CD14-positive monocyte (primary cell): ENCODE measurements around the gene TEDC1. TPM values are rescaled to one million over a fixed set of nuclear protein-coding genes. Genes with fewer than 3 reads are reported as not detected.

Experiments
- DNase-seq, 3 donors: peaks; one replicate each; pipeline ENCODE4 v3.0.0-alpha.2; 2011 to 2022
- H2AFZ ChIP-seq: 2 replicates; pipeline ENCODE4 v1.6.0; 2012; ENCODE audit warnings: mild to moderate bottlenecking, low read depth, low read length, inconsistent platforms; ENCODE audit not compliant: insufficient read depth, poor library complexity, severe bottlenecking
- H3K27ac ChIP-seq, 2 donors: 1 replicate in 1 of 2; 2 replicates in 1 of 2; pipeline ENCODE4 v1.5.1; 2012 to 2013; ENCODE audit warnings: low read length in 2 of 2, control low read depth in 1 of 2, inconsistent platforms in 1 of 2, low read depth in 1 of 2, mild to moderate bottlenecking in 1 of 2
- H3K27me3 ChIP-seq, 2 donors: one replicate each; pipeline versions ENCODE4 v1.6.0 to v1.6.1; 2011 to 2013; ENCODE audit warnings: low read length in 2 of 2; ENCODE audit not compliant: control insufficient read depth in 2 of 2, insufficient read depth in 2 of 2
- H3K36me3 ChIP-seq, 2 donors: replicated peaks in 1 of 2; 1 replicate in 1 of 2; 2 replicates in 1 of 2; pipeline versions ENCODE4 v1.5.1 to v1.6.1; 2012 to 2013; ENCODE audit warnings: low read length in 2 of 2, control low read depth in 1 of 2, inconsistent platforms in 1 of 2, mild to moderate bottlenecking in 1 of 2; ENCODE audit not compliant: insufficient read depth in 2 of 2, control insufficient read depth in 1 of 2
- H3K4me1 ChIP-seq, 2 donors: 1 replicate in 1 of 2; 2 replicates in 1 of 2; pipeline versions ENCODE4 v1.5.1 to v1.6.1; 2012 to 2013; ENCODE audit warnings: low read length in 2 of 2, control low read depth in 1 of 2, inconsistent platforms in 1 of 2, mild to moderate bottlenecking in 1 of 2, moderate library complexity in 1 of 2; ENCODE audit not compliant: insufficient read depth in 2 of 2, control insufficient read depth in 1 of 2
- H3K4me2 ChIP-seq: replicated peaks from 2 replicates; pipeline ENCODE3; 2012; ENCODE audit warnings: low read length, moderate library complexity, mild to moderate bottlenecking; ENCODE audit not compliant: poor library complexity, severe bottlenecking; ENCODE audit errors: extremely low read depth
- H3K4me3 ChIP-seq, 3 experiments: fragments of 200-600 bp in 1 of 3; sonication (generic) in 1 of 3; replicated peaks in 1 of 3; 1 replicate in 2 of 3; 2 replicates in 1 of 3; pipeline ENCODE4 v1.5.1; 2011 to 2013; ENCODE audit warnings: low read length in 3 of 3, mild to moderate bottlenecking in 3 of 3, control low read depth in 2 of 3, low read depth in 2 of 3, inconsistent platforms in 1 of 3, moderate library complexity in 1 of 3
- H3K79me2 ChIP-seq: 2 replicates; pipeline ENCODE4 v1.6.0; 2012; ENCODE audit warnings: mild to moderate bottlenecking, control low read depth, inconsistent platforms, low read length, moderate library complexity; ENCODE audit not compliant: insufficient read depth
- H3K9ac ChIP-seq: 2 replicates; pipeline ENCODE4 v1.6.0; 2017; ENCODE audit warnings: low read length, mild to moderate bottlenecking; ENCODE audit not compliant: insufficient read depth, poor library complexity, severe bottlenecking
- H3K9me3 ChIP-seq, 2 donors: replicated peaks in 1 of 2; 1 replicate in 1 of 2; 2 replicates in 1 of 2; pipeline versions ENCODE4 v1.5.1 to v1.6.1; 2012 to 2013; ENCODE audit warnings: low read length in 2 of 2, control low read depth in 1 of 2; ENCODE audit not compliant: control insufficient read depth in 1 of 2, insufficient read depth in 1 of 2
- H4K20me1 ChIP-seq: 2 replicates; pipeline ENCODE4 v1.6.0; 2012; ENCODE audit warnings: mild to moderate bottlenecking, low read length, control low read depth, moderate library complexity; ENCODE audit not compliant: insufficient read depth
- H3K27ac Mint-ChIP-seq, 7 donors: one replicate each; pipeline ENCODE4 v1.8.0; 2020; ENCODE audit warnings: mild to moderate bottlenecking in 7 of 7, mixed read lengths in 7 of 7, moderate library complexity in 6 of 7, inconsistent platforms in 2 of 7
- H3K27me3 Mint-ChIP-seq, 3 donors: one replicate each; pipeline ENCODE4 v1.8.0; 2021 to 2022; ENCODE audit warnings: low read depth in 3 of 3, mild to moderate bottlenecking in 3 of 3, mixed read lengths in 3 of 3, moderate library complexity in 3 of 3, inconsistent platforms in 1 of 3
- H3K36me3 Mint-ChIP-seq, 2 donors: one replicate each; pipeline ENCODE4 v1.8.0; 2020; ENCODE audit warnings: mixed read lengths in 2 of 2, inconsistent platforms in 1 of 2, mild to moderate bottlenecking in 1 of 2
- H3K4me1 Mint-ChIP-seq: one replicate; pipeline ENCODE4 v1.8.0; 2020; ENCODE audit warnings: mild to moderate bottlenecking, mixed read lengths
- H3K4me3 Mint-ChIP-seq, 2 donors: one replicate each; pipeline ENCODE4 v1.8.0; 2020; ENCODE audit warnings: mild to moderate bottlenecking in 2 of 2, mixed read lengths in 2 of 2, moderate library complexity in 1 of 2
- H3K9me3 Mint-ChIP-seq, 7 donors: one replicate each; pipeline ENCODE4 v1.8.0; 2020 to 2022; ENCODE audit warnings: mixed read lengths in 7 of 7, mild to moderate bottlenecking in 6 of 7, moderate library complexity in 6 of 7, inconsistent platforms in 2 of 7
- CTCF ChIP-seq: fragments of 200-600 bp; IDR thresholded peaks from one replicate; pipeline ENCODE4 v1.8.0; 2022; ENCODE audit warnings: antibody characterized with exemption, mild to moderate bottlenecking
- WGBS: methylation state at CpG from one replicate; pipeline ENCODE4 v1.1.5; 2013; ENCODE audit warnings: missing lambda C conversion rate; ENCODE audit not compliant: insufficient coverage; 5-methylcytosine and 5-hydroxymethylcytosine counted together
- intact Hi-C, 2 donors: fragments of 100-400 bp; cut with micrococcal nuclease; formaldehyde crosslinking; loops; one replicate each; pipeline versions ENCODE4 v1.15.0 to v1.15.1; 2023
- polyA plus RNA-seq, 3 donors: library from polyadenylated mRNA; depleted of rRNA in 1 of 3; unstranded in 2 of 3; stranded (reverse) in 1 of 3; fragments of 300-500 nt in 2 of 3; fragments of >200 nt in 1 of 3; fragmentation: Illumina TruSeq in 2 of 3; gene quantifications; 1 replicate in 2 of 3; 2 replicates in 1 of 3; pipeline ENCODE4 v1.2.3, GENCODE V29; 2012 to 2021

The TEDC1 gene
- polyA plus RNA-seq, 3 donors = 7.8 to 23.4 (median 9.0) TPM

- Mint-ChIP-seq H3K9me3 (no peaks in the 10 kb centered on the region), H3K36me3 (peaks cover 18 to 52% of the 10 kb centered on the region in 2 donors), H3K27ac (no peak overlapping the region), H3K27me3 (peaks cover 0 to 3% (median 0%) of the 10 kb centered on the region in 3 donors), H3K4me3 (no peak overlapping the region), H3K4me1 (no peaks in the 10 kb centered on the region)
- Histone ChIP-seq H3K9me3 (no peaks in the 10 kb centered on the region), H2AFZ (no peak overlapping the region), H3K27ac (no peak overlapping the region), H3K4me1 (no peaks in the 10 kb centered on the region), H3K9ac (no peak overlapping the region), H3K79me2 (no peaks in the 10 kb centered on the region), H3K4me3 (no peak overlapping the region), H4K20me1 (peaks cover 16% of the 10 kb centered on the region), H3K36me3 (peaks cover 14 to 39% of the 10 kb centered on the region in 2 donors), H3K27me3 (no peaks in the 10 kb centered on the region), H3K4me2 (no peak overlapping the region)
- no peak for TF ChIP-seq CTCF
- WGBS = 95% methylated on average over 20 of the region's 24 CpGs
- intact Hi-C loops = loop anchor here (5.0 to 10.0 kb wide), 3 partner anchors 47 to 80 kb away; partner anchors contain the start of genes TEDC1 (in 1 of the 2) and TMEM121 (in 1 of the 2)
- DNase-seq = no peak
These were observed 45.8 kb upstream of the TEDC1 start for GRCh38 chr14:105445290-105445689.

DNA sequence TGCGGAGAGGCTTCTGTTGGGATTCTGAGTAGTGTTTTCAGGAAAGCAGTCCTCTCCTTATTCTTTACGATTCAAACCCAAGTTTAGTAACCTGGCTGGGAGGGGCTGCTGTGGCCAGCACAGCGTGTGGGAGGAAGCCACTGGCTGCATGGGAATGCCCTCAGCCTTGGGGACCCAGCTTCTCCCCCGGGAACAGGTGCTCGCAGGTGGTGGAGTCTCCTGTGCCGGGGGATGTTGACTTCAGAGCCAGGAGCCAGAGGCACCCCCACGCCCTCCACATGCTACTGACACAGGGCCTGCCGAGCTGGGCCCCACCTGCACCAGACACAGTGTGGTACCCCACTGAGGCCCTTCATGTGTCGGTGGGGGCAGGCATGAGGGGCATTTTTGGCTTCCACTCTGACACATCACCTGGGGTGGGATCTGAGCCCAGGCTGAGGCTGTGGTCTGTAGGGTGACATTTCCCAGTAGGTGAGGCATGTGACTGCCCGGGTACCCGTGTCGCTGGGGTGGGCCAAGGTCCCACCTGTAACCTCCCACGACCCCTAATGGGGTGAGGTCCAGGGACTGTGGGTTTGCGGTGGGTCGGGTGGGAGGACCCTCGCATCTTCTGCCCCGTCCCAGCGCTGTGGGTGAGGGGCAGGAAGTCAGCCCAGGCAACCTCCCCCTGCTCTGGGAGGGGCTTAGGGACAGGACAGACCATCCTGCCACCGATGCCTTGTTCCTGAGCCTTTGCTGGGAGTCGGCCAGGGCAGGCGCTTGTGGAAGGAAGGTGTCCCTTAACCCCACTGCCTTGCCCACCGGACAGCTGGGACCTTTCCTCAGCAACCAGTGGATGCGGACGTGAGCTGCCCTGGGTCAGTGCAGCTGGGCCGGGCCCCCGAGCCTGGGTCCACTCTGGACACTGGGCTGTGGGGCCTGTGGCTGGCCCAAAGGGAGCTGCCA, 44.9 kb upstream of the TEDC1 start:
- no peak overlapping the region for H2AFZ ChIP-seq
- H3K9me3 ChIP-seq = no peaks in the 10 kb centered on the region
- no peak for DNase-seq
- TF ChIP-seq CTCF = no peak
- intact Hi-C loops = loop anchor here (5.0 to 10.0 kb wide), 3 partner anchors 46 to 79 kb away; partner anchors contain the start of genes TEDC1 (in 1 of the 2) and TMEM121 (in 1 of the 2)
- H3K4me3 ChIP-seq = no peak overlapping the region
- H3K9ac ChIP-seq = no peak overlapping the region
- H3K79me2 ChIP-seq = no peaks in the 10 kb centered on the region
- no peak overlapping the region for H3K4me2 ChIP-seq
- H3K36me3 ChIP-seq = peaks cover 20 to 40% of the 10 kb centered on the region in 2 donors
- H4K20me1 ChIP-seq = peaks cover 12% of the 10 kb centered on the region
- no peak overlapping the region for H3K27ac ChIP-seq
- H3K27me3 Mint-ChIP-seq = peaks cover 0 to 3% (median 0%) of the 10 kb centered on the region in 3 donors
- no peak overlapping the region for H3K4me3 Mint-ChIP-seq
- H3K9me3 Mint-ChIP-seq = no peaks in the 10 kb centered on the region
- H3K27ac Mint-ChIP-seq = no peak overlapping the region
- no peaks in the 10 kb centered on the region for H3K4me1 Mint-ChIP-seq
- no peaks in the 10 kb centered on the region for H3K27me3 ChIP-seq
- H3K4me1 ChIP-seq = no peaks in the 10 kb centered on the region
- peaks cover 26 to 55% of the 10 kb centered on the region in 2 donors for H3K36me3 Mint-ChIP-seq
- WGBS = 95% methylated on average over 19 of the region's 26 CpGs
